ENCODE results near the gene EVA1C.
"Not testable (repeated sequence)": the region's sequence is repeated elsewhere in the genome, so short reads cannot be mapped to it uniquely, and the experiment has no call there.

EVA1C gene

DNA sequence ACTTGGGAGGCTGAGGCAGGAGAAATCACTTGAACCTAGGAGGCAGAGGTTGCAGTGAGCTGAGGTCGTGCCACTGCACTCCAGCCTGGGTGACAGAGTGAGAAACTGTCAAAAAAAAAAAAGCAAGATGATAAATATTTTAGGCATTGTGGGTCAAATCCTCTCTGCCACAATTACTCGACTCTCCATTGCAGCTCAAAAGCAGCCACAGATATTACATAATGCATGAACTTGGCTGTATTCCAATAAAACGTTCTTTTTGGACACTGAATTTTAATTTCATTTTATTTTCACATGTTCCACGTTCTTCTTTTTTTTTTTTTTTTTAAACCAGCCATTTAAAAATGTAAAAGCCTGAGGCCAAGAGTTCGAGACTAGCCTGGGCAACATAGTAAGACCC, 103.4 kb downstream of the EVA1C start:
- H3K9me3 ChIP-seq (ENCODE audit: control insufficient read depth, insufficient read depth, low read length): no peaks in the 10 kb centered on the region
- H3K9ac ChIP-seq (ENCODE audit: low read depth, low read length): no peak overlapping the region
- no peaks in the 10 kb centered on the region for H3K4me1 ChIP-seq (ENCODE audit: control insufficient read depth, insufficient read depth, low read length)
- H3K36me3 ChIP-seq (ENCODE audit: control insufficient read depth, insufficient read depth, low read length): no peaks in the 10 kb centered on the region
- H3K27me3 ChIP-seq (ENCODE audit: control insufficient read depth, insufficient read depth, low read length): no peaks in the 10 kb centered on the region
- no peak overlapping the region for H3K4me3 ChIP-seq (ENCODE audit: low read depth, low read length)

DNA sequence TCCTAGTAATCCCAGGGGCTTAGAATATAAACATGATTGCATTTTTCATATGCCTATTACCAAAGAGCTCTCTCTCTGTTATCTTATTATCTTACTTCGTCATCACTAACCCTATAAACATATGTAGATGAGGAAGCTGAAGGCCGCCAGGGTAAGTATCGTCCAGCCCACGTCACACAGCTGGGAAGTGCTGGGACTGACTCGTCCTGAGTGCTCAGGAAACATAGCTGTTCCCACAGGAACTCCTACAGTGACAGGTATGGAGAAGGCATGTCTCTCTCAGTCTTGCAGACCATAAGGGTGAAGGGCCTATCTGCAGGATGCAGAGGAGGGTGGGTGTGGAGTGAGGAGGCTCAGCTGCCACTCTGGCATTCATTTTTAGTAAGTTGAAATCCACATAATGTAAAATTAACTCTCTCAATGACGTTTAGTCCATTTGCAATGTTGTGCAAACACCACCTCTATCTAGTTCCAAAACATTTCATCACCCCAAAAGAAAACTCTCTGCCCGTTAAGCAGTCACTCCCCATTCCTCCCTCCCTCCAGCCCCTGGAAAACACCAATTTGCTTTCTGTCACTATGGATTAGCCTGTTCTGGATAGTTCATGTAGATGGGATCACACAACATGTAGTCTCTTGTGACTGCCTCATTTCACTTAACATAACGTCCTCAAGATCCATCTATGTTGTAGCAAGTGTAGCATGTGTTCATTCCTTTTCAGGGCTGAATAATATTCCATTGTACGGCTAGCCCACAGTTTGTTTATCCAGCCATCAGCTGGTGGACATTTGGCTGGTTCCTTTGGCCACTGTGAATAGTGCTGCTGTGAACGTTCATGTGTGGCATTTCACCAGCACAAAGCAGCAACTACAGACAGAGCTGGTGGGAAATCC, 104.5 kb downstream of the EVA1C start:
- Histone ChIP-seq H3K9ac (ENCODE audit: low read depth, low read length) (no peak overlapping the region), H3K4me1 (ENCODE audit: control insufficient read depth, insufficient read depth, low read length) (no peaks in the 10 kb centered on the region), H3K27me3 (ENCODE audit: control insufficient read depth, insufficient read depth, low read length) (no peaks in the 10 kb centered on the region), H3K4me3 (ENCODE audit: low read depth, low read length) (no peak overlapping the region), H3K36me3 (ENCODE audit: control insufficient read depth, insufficient read depth, low read length) (no peaks in the 10 kb centered on the region), H3K9me3 (ENCODE audit: control insufficient read depth, insufficient read depth, low read length) (no peaks in the 10 kb centered on the region)

DNA sequence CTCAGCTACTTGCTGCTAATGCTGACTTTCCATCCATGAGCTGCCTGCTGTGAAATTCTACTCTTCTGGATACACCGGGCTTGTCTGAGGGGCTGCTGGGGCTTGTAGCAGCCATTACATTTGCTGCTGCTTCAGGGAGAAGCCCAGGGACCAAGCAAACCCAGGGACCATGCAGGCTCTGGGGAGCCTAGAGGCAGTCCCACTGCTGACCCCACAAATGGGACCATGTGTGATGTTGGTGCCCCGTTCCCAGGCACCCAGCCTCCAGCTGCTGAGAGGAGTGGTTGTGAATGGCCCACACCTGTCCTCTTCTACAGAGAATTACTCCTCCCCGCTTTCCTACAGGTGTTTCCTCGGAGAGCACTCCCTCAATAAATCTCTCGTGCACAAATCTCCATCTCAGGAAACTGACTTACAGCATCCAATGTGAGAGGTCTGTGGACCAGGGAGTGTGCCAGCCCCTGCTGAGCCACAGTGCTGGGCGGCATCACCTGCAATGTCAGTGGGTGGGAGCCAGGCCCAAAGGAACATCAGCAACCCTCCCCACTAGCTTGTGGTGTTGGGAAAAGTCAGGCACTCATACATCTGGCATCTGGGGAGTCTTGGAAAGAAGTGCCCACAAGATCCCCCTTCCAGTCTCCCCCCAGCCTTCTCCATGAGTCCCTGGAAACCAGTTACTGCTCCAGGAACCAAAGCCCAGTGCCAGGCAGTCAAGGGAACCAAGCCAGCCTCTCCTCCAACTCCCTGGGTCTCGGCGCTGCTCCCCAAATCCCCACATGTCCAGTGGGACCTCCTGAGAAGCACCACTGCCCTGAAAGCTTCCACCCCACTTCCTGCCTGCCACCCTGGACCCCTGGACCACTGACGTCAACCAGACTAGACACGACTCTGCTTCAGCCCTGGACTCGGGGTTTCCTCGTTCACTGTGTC, 107.7 kb downstream of the EVA1C start:
- no peaks in the 10 kb centered on the region for H3K27me3 ChIP-seq (ENCODE audit: control insufficient read depth, insufficient read depth, low read length)
- no peak overlapping the region for H3K9ac ChIP-seq (ENCODE audit: low read depth, low read length)
- peaks cover 6% of the 10 kb centered on the region for H3K4me1 ChIP-seq (ENCODE audit: control insufficient read depth, insufficient read depth, low read length)

DNA sequence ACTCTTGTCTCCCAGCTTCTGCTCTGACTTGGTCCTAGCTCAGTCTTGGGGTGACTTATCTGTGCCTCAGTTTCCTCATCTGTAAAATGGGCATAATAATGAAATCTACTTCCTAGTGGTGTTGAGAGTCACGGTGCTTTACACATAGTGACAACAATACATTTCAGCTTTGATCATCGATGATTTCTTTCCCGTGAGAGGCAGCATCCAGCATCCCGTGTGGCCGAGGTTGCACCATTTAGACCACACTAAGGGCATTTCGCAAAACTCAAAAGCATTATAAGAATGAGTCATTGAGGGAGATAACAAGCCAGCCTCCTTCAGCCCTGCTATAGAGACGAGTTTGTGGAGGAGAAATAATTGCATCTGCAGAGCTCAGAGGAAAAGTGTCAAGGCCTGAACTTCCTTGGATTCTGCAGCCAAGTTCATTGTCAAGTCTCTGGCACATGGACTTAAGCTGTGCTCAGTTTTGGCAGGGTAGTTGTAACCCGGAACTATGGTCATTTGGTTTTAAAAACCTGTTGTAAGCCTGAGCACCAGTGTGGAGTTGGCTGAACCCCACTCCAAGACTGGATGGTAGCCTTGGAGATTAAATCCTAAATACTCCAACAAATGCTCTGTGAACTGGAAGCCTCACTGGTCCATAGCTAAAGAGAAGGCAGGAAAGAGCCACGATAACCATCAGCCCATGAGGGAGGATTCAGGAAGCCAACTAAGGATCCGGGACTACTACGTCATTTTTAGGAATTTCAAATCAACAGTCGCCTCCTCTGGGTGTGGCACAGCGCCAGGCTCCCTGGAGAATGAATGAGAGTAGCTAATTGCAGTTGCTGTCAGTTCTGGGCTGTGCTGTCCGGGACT, 108.6 kb downstream of the EVA1C start:
- no peaks in the 10 kb centered on the region for H3K27me3 ChIP-seq (ENCODE audit: control insufficient read depth, insufficient read depth, low read length)
- no peaks in the 10 kb centered on the region for H3K9me3 ChIP-seq (ENCODE audit: control insufficient read depth, insufficient read depth, low read length)
- no peaks in the 10 kb centered on the region for H3K36me3 ChIP-seq (ENCODE audit: control insufficient read depth, insufficient read depth, low read length)
- H3K4me1 ChIP-seq (ENCODE audit: control insufficient read depth, insufficient read depth, low read length): peaks cover 8% of the 10 kb centered on the region
- no peak overlapping the region for H3K9ac ChIP-seq (ENCODE audit: low read depth, low read length)
- no peak overlapping the region for H3K4me3 ChIP-seq (ENCODE audit: low read depth, low read length)

More for the DNA sequence above, 107.7 kb downstream of the EVA1C start:
- no peak overlapping the region for H3K4me3 ChIP-seq (ENCODE audit: low read depth, low read length)
- H3K36me3 ChIP-seq (ENCODE audit: control insufficient read depth, insufficient read depth, low read length): no peaks in the 10 kb centered on the region
- H3K9me3 ChIP-seq (ENCODE audit: control insufficient read depth, insufficient read depth, low read length): no peaks in the 10 kb centered on the region

DNA sequence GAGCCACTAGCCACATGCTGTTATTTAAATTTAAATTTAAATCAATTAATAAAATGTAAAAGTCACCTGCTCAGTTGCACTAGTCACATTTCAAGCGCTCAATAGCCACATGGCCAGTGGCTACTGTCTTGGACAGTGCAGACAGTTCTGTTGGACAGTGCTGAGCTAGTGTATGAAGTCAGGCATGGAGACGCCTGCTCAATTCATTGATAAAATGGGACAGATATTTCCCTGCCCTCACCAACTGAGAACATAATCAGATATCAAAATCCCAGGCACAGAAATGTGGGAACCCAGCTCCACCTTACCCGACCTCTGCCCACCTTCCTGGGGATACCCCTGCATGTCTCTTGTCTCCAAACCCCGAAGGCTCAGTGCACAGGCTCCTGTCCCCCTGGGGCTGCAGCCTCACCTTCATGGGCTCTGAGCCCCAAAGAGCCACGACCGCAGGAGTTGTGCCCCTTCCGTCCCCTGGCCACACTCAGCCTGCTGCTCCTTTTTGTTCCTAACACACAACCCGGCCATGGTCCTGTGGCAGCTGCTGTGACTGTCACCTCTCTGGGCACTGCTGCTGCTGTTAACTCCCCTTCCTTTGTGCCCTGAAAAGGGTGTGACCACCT, 109.3 kb downstream of the EVA1C start:
- Histone ChIP-seq H3K4me1 (ENCODE audit: control insufficient read depth, insufficient read depth, low read length) (peaks cover 8% of the 10 kb centered on the region), H3K36me3 (ENCODE audit: control insufficient read depth, insufficient read depth, low read length) (no peaks in the 10 kb centered on the region), H3K4me3 (ENCODE audit: low read depth, low read length) (no peak overlapping the region), H3K27me3 (ENCODE audit: control insufficient read depth, insufficient read depth, low read length) (no peaks in the 10 kb centered on the region), H3K9me3 (ENCODE audit: control insufficient read depth, insufficient read depth, low read length) (no peaks in the 10 kb centered on the region), H3K9ac (ENCODE audit: low read depth, low read length) (peak overlapping the region; percentile 32)

DNA sequence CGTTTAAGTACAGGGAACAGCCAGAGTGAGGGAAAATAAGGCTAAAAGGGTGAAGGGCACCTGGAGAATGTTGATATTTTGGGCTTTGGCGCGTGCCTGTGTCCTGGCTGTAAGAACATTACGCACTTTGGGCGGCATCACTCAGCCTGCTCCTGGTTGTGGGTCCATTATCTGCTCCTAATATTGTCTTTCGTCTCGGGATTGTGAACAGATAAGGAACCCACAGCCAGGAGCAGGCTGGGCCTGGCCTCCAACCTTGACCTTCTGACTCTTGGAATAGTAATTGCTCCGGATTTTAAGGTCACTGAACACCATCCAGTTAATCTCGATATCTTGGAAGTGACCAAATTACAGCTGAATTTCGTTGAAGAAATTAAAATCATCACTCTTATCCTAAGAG, 111.0 kb downstream of the EVA1C start:
- Histone ChIP-seq H3K9ac (ENCODE audit: low read depth, low read length) (no peak overlapping the region), H3K4me1 (ENCODE audit: control insufficient read depth, insufficient read depth, low read length) (peaks cover 8% of the 10 kb centered on the region), H3K27me3 (ENCODE audit: control insufficient read depth, insufficient read depth, low read length) (no peaks in the 10 kb centered on the region), H3K36me3 (ENCODE audit: control insufficient read depth, insufficient read depth, low read length) (no peaks in the 10 kb centered on the region), H3K9me3 (ENCODE audit: control insufficient read depth, insufficient read depth, low read length) (no peaks in the 10 kb centered on the region), H3K4me3 (ENCODE audit: low read depth, low read length) (no peak overlapping the region)

DNA sequence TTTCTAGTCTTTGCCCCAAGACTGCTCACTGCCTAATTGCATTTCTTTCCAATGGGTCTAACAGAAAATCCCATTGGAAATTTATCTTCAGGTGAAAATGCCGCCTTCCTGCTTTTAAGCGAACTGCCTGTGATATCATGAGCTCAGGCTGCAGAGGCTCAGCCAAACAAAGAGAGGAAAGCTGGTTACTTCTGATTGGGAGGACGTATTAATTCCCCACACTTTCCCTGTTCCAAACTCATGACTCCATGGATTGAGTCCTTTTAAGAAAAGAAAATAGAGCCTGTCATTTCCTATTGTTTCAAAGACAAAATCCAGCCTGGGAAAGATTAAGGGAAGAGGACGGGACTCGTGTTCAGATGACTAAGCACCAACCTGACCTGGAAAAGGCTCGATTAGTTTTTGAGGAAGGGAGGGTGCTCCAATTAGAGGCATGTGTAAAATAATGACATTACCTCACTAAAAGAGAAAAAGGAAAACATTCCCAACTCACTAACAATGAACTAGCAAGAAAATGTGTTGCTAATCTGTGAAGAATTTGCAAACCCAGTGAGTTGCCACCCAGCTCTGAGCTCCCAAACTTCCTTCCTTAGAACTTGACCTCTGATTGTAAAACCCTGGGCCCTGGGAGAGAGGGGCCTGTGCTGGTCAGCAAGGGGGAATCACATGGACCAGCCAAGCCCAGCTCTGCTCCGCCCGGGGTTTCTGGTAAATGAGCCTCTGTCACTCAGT, 111.6 kb downstream of the EVA1C start:
- H3K9ac ChIP-seq (ENCODE audit: low read depth, low read length): no peak overlapping the region
- H3K36me3 ChIP-seq (ENCODE audit: control insufficient read depth, insufficient read depth, low read length): no peaks in the 10 kb centered on the region
- no peaks in the 10 kb centered on the region for H3K9me3 ChIP-seq (ENCODE audit: control insufficient read depth, insufficient read depth, low read length)
- H3K27me3 ChIP-seq (ENCODE audit: control insufficient read depth, insufficient read depth, low read length): no peaks in the 10 kb centered on the region
- no peak overlapping the region for H3K4me3 ChIP-seq (ENCODE audit: low read depth, low read length)
- peaks cover 8% of the 10 kb centered on the region for H3K4me1 ChIP-seq (ENCODE audit: control insufficient read depth, insufficient read depth, low read length)

DNA sequence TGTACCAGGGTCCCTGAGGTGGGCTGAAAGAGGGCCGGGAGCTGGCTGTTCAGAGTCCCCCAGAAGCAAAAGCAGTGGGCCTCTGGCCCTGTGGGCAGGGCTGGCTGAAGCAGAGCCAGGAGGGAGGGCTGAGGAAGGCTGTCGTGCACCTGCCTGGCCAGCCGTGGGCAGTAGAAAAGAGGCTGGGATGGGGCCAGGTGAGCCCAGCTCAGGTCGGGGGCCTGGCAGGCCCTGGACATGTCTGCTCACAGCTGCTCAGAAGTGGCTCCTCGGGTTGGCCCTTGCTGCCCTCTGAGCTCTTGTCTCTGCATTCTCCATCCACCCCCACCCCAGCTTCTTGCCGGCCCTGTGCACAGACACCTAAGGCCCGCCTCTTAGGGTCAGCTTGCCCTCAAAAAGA, 112.8 kb downstream of the EVA1C start:
- H3K4me3 ChIP-seq (ENCODE audit: low read depth, low read length): no peak overlapping the region
- no peak overlapping the region for H3K9ac ChIP-seq (ENCODE audit: low read depth, low read length)
- peaks cover 8% of the 10 kb centered on the region for H3K4me1 ChIP-seq (ENCODE audit: control insufficient read depth, insufficient read depth, low read length)

DNA sequence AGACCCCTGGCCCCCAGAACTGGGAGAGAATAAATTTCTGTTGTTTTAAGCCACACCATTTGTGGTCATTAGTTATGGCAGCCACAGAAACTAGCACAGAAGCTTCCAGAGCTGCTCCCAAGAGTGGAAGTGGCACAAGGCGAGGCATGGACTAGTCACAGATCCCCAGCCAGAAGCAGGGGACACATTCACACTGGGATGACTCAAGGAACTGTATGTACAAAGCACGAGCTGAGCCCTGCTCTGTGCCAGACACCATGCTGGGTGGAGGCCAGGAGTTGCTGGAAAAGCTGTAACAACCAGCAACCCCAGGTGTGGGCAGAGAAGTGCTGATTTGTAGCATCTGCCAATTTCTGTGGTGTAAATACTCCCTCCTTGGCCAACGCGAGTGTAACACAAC, 117.2 kb downstream of the EVA1C start:
- Histone ChIP-seq H3K9me3 (ENCODE audit: control insufficient read depth, insufficient read depth, low read length) (no peaks in the 10 kb centered on the region), H3K27me3 (ENCODE audit: control insufficient read depth, insufficient read depth, low read length) (no peaks in the 10 kb centered on the region), H3K4me1 (ENCODE audit: control insufficient read depth, insufficient read depth, low read length) (peaks cover 2% of the 10 kb centered on the region), H3K4me3 (ENCODE audit: low read depth, low read length) (no peak overlapping the region), H3K9ac (ENCODE audit: low read depth, low read length) (no peak overlapping the region), H3K36me3 (ENCODE audit: control insufficient read depth, insufficient read depth, low read length) (no peaks in the 10 kb centered on the region)

More for the DNA sequence above, 112.8 kb downstream of the EVA1C start:
- Histone ChIP-seq H3K36me3 (ENCODE audit: control insufficient read depth, insufficient read depth, low read length) (no peaks in the 10 kb centered on the region), H3K27me3 (ENCODE audit: control insufficient read depth, insufficient read depth, low read length) (no peaks in the 10 kb centered on the region), H3K9me3 (ENCODE audit: control insufficient read depth, insufficient read depth, low read length) (no peaks in the 10 kb centered on the region)

DNA sequence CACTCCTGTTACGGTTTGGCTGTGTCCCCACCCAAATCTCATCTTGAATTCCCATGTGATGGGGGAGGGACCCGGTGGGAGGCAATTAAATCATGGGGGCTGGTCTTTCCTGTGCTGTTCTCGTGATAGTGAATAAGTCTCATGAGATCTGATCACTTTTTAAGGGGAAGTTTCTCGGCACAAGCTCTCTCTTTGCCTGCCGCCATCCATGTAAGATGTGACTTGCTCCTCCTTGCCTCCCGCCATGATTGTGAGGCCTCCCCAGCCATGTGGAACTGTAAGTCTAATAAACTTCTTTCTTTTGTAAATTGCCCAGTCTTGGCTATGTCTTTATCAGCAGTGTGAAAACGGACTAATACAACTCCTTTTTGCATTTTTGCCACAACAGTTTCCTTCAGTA, 118.3 kb downstream of the EVA1C start:
- H3K27me3 ChIP-seq (ENCODE audit: control insufficient read depth, insufficient read depth, low read length); H3K9me3 ChIP-seq (ENCODE audit: control insufficient read depth, insufficient read depth, low read length); H3K4me3 ChIP-seq (ENCODE audit: low read depth, low read length); H3K9ac ChIP-seq (ENCODE audit: low read depth, low read length); H3K36me3 ChIP-seq (ENCODE audit: control insufficient read depth, insufficient read depth, low read length); H3K4me1 ChIP-seq (ENCODE audit: control insufficient read depth, insufficient read depth, low read length): not testable (repeated sequence)

All from iPS-15b (cell line).